HepG2 (cell line): ENCODE results near the gene CBX5. TPM values are rescaled to one million over a fixed set of nuclear protein-coding genes. Genes with fewer than 3 reads are reported as not detected.

ENCODE experiments used
- ARID4A ChIP-seq: sonication (generic); formaldehyde crosslinking; IDR thresholded peaks from 2 replicates; pipeline ENCODE4 v1.5.0; 2020; ENCODE audit warnings: mild to moderate bottlenecking, missing genetic modification reagents, borderline replicate concordance
- GTF3A ChIP-seq: sonication (generic); formaldehyde crosslinking; conservative IDR thresholded peaks from 2 replicates; pipeline ENCODE4 v1.4.0; 2020; ENCODE audit warnings: mild to moderate bottlenecking, missing genetic modification reagents
- MLX ChIP-seq: IDR thresholded peaks from 2 replicates; pipeline ENCODE4 v1.6.1; 2016
- SP1 ChIP-seq, 2 experiments: fragments of 450-650 bp in 1 of 2; sonication (generic) in 1 of 2; formaldehyde crosslinking in 1 of 2; IDR thresholded peaks; 2 replicates each; pipeline versions ENCODE4 v1.4.0 to v1.6.1; 2016 to 2020; ENCODE audit warnings: missing genetic modification reagents in 1 of 2
- ZBTB10 ChIP-seq: sonication (generic); formaldehyde crosslinking; IDR thresholded peaks from 2 replicates; pipeline ENCODE4 v1.4.0; 2020; ENCODE audit warnings: missing genetic modification reagents, borderline replicate concordance
- ZFYVE20 ChIP-seq: sonication (generic); formaldehyde crosslinking; IDR thresholded peaks from 2 replicates; pipeline ENCODE4 v1.8.0; 2023; ENCODE audit warnings: low read depth, mild to moderate bottlenecking, moderate library complexity, missing genetic modification reagents, borderline replicate concordance
- ZNF430 ChIP-seq: sonication (generic); formaldehyde crosslinking; IDR thresholded peaks from 2 replicates; pipeline ENCODE4 v1.9.0; 2021; ENCODE audit warnings: mild to moderate bottlenecking, missing genetic modification reagents
- ZNF562 ChIP-seq: sonication (generic); formaldehyde crosslinking; IDR thresholded peaks from 2 replicates; pipeline ENCODE4 v1.8.0; 2022; ENCODE audit warnings: missing genetic modification reagents, borderline replicate concordance
- polyA plus RNA-seq, 8 experiments: library from polyadenylated mRNA; depleted of rRNA in 3 of 8; stranded (reverse) in 7 of 8; unstranded in 1 of 8; fragments of >200 nt; fragmentation: Illumina TruSeq in 4 of 8; extraction: Trizol in 4 of 8; gene quantifications; 2 replicates each; pipeline versions ENCODE4 v1.2.1 to v1.2.3, GENCODE V29; 2011 to 2016; ENCODE audit warnings: low read depth in 4 of 8, missing spikeins in 1 of 8, mixed read lengths in 1 of 8; ENCODE audit not compliant: insufficient read depth in 1 of 8
- total RNA-seq, 5 experiments: library from RNA; depleted of rRNA; stranded (reverse); fragments of >200 nt; fragmentation: Illumina TruSeq; extraction: Trizol; gene quantifications; 2 replicates each; pipeline ENCODE4 v1.2.3, GENCODE V29; 2016; ENCODE audit warnings: low read depth in 1 of 5

The CBX5 gene
- total and polyA plus RNA-seq, 2 of the 13 experiments (the other 11 are each of a cell fraction or from before 2014, with no cell fraction given) = 16.0 to 22.2 TPM

GRCh38 chr12:54230555-54230954 is 49.4 kb downstream of the CBX5 start (continued):
- TF ChIP-seq GTF3A (CRISPR knock-in tag) = no peak
- no peak for TF ChIP-seq MLX (CRISPR knock-in tag)
- TF ChIP-seq ZNF430 = no peak
- TF ChIP-seq ZNF562 (CRISPR knock-in tag) = no peak
- no peak for TF ChIP-seq ARID4A (CRISPR knock-in tag)
- TF ChIP-seq ZBTB10 (CRISPR knock-in tag) = no peak
- no peak for TF ChIP-seq SP1 (IDR thresholded peaks at IDR 0.05)
- TF ChIP-seq SP1 (CRISPR knock-in tag; IDR thresholded peaks at IDR 0.05) = no peak
- no peak for TF ChIP-seq ZFYVE20
